ENCODE results near the gene RPS2.
A peak's percentile ranks its signal among the peaks of the same experiment; 100 is the strongest.

RPS2 gene

GRCh38 chr16:1974157-1975070 is 9.8 kb upstream of the RPS2 start:
- no peak for DNase-seq (ENCODE audit: low read depth)
- no peak for TF ChIP-seq CTCF (IDR thresholded peaks at IDR 0.05; ENCODE audit: low read depth, low read length, missing control alignments)
- no peak overlapping the region for H3K4me3 ChIP-seq (ENCODE audit: low read depth, low read length)

GRCh38 chr16:1973461-1974156 is 9.0 kb upstream of the RPS2 start:
- no peak overlapping the region for H3K4me3 ChIP-seq (ENCODE audit: low read depth, low read length)

GRCh38 chr16:1972490-1972877 is 7.9 kb upstream of the RPS2 start:
- H3K4me3 ChIP-seq (ENCODE audit: low read depth, low read length) = peak overlapping the region; percentile 92
- no peak for DNase-seq (ENCODE audit: low read depth)
- TF ChIP-seq CTCF (IDR thresholded peaks at IDR 0.05; ENCODE audit: low read depth, low read length, missing control alignments) = no peak

More at GRCh38 chr16:1973461-1974156, 9.0 kb upstream of the RPS2 start:
- no peak for TF ChIP-seq CTCF (IDR thresholded peaks at IDR 0.05; ENCODE audit: low read depth, low read length, missing control alignments)
- DNase-seq (ENCODE audit: low read depth) = no peak

GRCh38 chr16:1971796-1972489 is 7.3 kb upstream of the RPS2 start, which contains the start of gene TBL3:
TSS of gene TBL3 (plus strand) at chr16:1972053. CDS start at chr16:1972165, 112 bp downstream.
- TF ChIP-seq CTCF (IDR thresholded peaks at IDR 0.05; ENCODE audit: low read depth, low read length, missing control alignments) = no peak
- peak within 1 kb of the TSS; percentile 92 for H3K4me3 ChIP-seq (ENCODE audit: low read depth, low read length)
- DNase-seq (ENCODE audit: low read depth) = peak; percentile 75

- no peak for TF ChIP-seq CTCF (IDR thresholded peaks at IDR 0.05; ENCODE audit: low read depth, low read length, missing control alignments)
- DNase-seq (ENCODE audit: low read depth) = no peak
- no peak overlapping the region for H3K4me3 ChIP-seq (ENCODE audit: low read depth, low read length)
Observed at GRCh38 chr16:1968146-1968953, 3.7 kb upstream of the RPS2 start.

GRCh38 chr16:1966460-1966859 is 1.8 kb upstream of the RPS2 start, which contains the start of gene RNF151:
TSS of gene RNF151 (plus strand) at chr16:1966856. CDS start at chr16:1966882, 26 bp downstream.
- DNase-seq (ENCODE audit: low read depth) = no peak
- TF ChIP-seq CTCF (IDR thresholded peaks at IDR 0.05; ENCODE audit: low read depth, low read length, missing control alignments) = no peak
- H3K4me3 ChIP-seq (ENCODE audit: low read depth, low read length) = peak within 1 kb of the TSS; percentile 72
